Uterus (tissue), 2 donors: ENCODE measurements around the gene PTPRN2.

ENCODE experiments used
- CTCF ChIP-seq, 4 experiments: fragments of 200-600 bp in 2 of 4; fragments of 450-650 bp in 2 of 4; sonication (generic) in 2 of 4; IDR thresholded peaks; one replicate each; pipeline ENCODE4 v1.5.1; 2016 to 2019; ENCODE audit warnings: antibody characterized with exemption in 4 of 4, mild to moderate bottlenecking in 2 of 4, moderate library complexity in 1 of 4
- POLR2A ChIP-seq, 2 donors: fragments of 450-650 bp; IDR thresholded peaks; one replicate each; pipeline ENCODE4 v1.6.1; 2016; ENCODE audit warnings: antibody characterized with exemption in 2 of 2, mild to moderate bottlenecking in 1 of 2, moderate library complexity in 1 of 2

GRCh38 chr7:158133515-158134271 lies 453.9 kb downstream of the PTPRN2 start:
- TF ChIP-seq CTCF (IDR thresholded peaks at IDR 0.05): no peak
- TF ChIP-seq POLR2A (IDR thresholded peaks at IDR 0.05): no peak
